Heart left ventricle (tissue), 13 donors: Measurements from ENCODE around the gene IGFL4.

Experiments used
- POLR2A ChIP-seq, 2 donors: fragments of 450-650 bp; IDR thresholded peaks; one replicate each; pipeline ENCODE4 v1.6.1; 2017; ENCODE audit warnings: antibody characterized with exemption in 2 of 2, mild to moderate bottlenecking in 2 of 2, moderate library complexity in 2 of 2
- TF ChIP-seq, protein P1 (sequence below), 12 donors: fragments of 200-600 bp; sonication (generic) in 4 of 12; IDR thresholded peaks; one replicate each; pipeline versions ENCODE4 v1.5.0 to v1.8.0; 2018 to 2022; ENCODE audit warnings: antibody characterized with exemption in 12 of 12, mild to moderate bottlenecking in 5 of 12
- donor health status: ischemic (EF 13 %, LVEDD 7.1; RV severe dilation, severe dysfunction).
- donor health status: DM: no; HTN: yes; CAD: no.
- donor health status: DM: no; HTN: no; CAD: no.
- donor health status: ischemic (EF 25% LVEDD 6.9; RV normal size, moderate dysfunction).
- donor health status: ischemic (EF 25% LVEDD 5.7; RV mildly dilated, moderate dysfunction).
- donor health status: ischemic (EF 35%, LVEDD 5.7; RV mildly dilated, moderate dysfunction).
- donor health status: nonischemic (EF 11% LVEDD 7.7; RV severe dilation, severe dysfunction).
- donor health status: DM: yes; HTN: yes; CAD: no.
- donor health status: PGD.
- donor health status: ischemic (EF 29% LVEDD 5.4; RV normal size, mild dysfunction).
- donor health status: nonischemic (EF 23%, LVEDD 6.1; RV moderate dilation, normal function).

DNA sequence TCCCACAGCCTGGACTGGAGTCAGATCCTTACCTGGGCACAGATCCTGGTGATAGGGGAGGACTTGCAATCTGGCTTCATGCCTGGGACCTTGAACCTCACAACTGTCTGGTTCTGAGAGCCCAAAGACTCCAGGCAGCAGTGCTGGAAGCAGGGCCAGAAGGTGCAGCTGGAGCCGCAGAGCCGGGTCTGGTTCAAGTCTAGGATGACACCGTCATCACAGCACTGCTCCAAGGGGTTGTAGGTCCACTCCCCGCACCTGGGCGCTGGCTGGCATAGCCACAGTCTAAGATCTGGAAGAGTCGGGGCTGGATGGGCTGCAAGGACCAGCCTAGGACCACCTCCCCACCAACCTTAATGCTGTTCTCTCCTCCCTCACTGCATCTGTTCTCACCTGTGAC is 677 bp downstream of the IGFL4 start:
- TF ChIP-seq, protein P1, sequence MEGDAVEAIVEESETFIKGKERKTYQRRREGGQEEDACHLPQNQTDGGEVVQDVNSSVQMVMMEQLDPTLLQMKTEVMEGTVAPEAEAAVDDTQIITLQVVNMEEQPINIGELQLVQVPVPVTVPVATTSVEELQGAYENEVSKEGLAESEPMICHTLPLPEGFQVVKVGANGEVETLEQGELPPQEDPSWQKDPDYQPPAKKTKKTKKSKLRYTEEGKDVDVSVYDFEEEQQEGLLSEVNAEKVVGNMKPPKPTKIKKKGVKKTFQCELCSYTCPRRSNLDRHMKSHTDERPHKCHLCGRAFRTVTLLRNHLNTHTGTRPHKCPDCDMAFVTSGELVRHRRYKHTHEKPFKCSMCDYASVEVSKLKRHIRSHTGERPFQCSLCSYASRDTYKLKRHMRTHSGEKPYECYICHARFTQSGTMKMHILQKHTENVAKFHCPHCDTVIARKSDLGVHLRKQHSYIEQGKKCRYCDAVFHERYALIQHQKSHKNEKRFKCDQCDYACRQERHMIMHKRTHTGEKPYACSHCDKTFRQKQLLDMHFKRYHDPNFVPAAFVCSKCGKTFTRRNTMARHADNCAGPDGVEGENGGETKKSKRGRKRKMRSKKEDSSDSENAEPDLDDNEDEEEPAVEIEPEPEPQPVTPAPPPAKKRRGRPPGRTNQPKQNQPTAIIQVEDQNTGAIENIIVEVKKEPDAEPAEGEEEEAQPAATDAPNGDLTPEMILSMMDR (IDR thresholded peaks at IDR 0.05) = no peak
- no peak for TF ChIP-seq POLR2A (IDR thresholded peaks at IDR 0.05)
